K562 (cell line): ENCODE data around the gene KLK8. TPM values are rescaled to one million over a fixed set of nuclear protein-coding genes. Genes with fewer than 3 reads are reported as not detected.
A peak's percentile ranks its signal among the peaks of the same experiment; 100 is the strongest.

Source experiments
- CBX5 ChIP-seq: IDR thresholded peaks from 2 replicates; pipeline ENCODE4 v1.6.1; 2014; ENCODE audit warnings: low read depth, borderline replicate concordance
- CC2D1A ChIP-seq: fragments of 450-650 bp; IDR thresholded peaks from 2 replicates; pipeline ENCODE4 v1.6.1; 2017; ENCODE audit warnings: mild to moderate bottlenecking
- EHMT2 ChIP-seq: fragments of 450-650 bp; IDR thresholded peaks from 2 replicates; pipeline ENCODE4 v1.6.1; 2018; ENCODE audit warnings: antibody characterized with exemption
- ELF2 ChIP-seq: fragments of 250-450 bp; sonication (Bioruptor Pico); IDR thresholded peaks from 2 replicates; pipeline ENCODE4 v1.5.0; 2021; ENCODE audit warnings: mild to moderate bottlenecking
- EWSR1 ChIP-seq: fragments of 450-650 bp; IDR thresholded peaks from 2 replicates; pipeline ENCODE4 v1.6.1; 2018; ENCODE audit warnings: borderline replicate concordance, mild to moderate bottlenecking, low read depth, moderate library complexity; ENCODE audit not compliant: partially characterized antibody
- GTF2E2 ChIP-seq: fragments of 200-800 bp; sonication (Bioruptor generic); IDR thresholded peaks from 2 replicates; pipeline ENCODE4 v1.6.1; 2016; ENCODE audit warnings: missing genetic modification characterization, missing compliant biosample characterization
- HMG20B ChIP-seq: fragments of 250-450 bp; sonication (Bioruptor Pico); IDR thresholded peaks from 2 replicates; pipeline ENCODE4 v1.5.0; 2021; ENCODE audit warnings: mild to moderate bottlenecking
- MEIS2 ChIP-seq: fragments of 450-650 bp; IDR thresholded peaks from 2 replicates; pipeline ENCODE4 v1.6.1; 2014; ENCODE audit warnings: mild to moderate bottlenecking; ENCODE audit not compliant: partially characterized antibody
- PHF21A ChIP-seq: fragments of 450-650 bp; IDR thresholded peaks from 2 replicates; pipeline ENCODE4 v1.6.1; 2017; ENCODE audit warnings: low read depth, borderline replicate concordance
- PHTF2 ChIP-seq: fragments of 250-450 bp; sonication (Bioruptor Pico); IDR thresholded peaks from 2 replicates; pipeline ENCODE4 v1.5.0; 2021; ENCODE audit warnings: mild to moderate bottlenecking
- RAD51 ChIP-seq: fragments of 450-650 bp; IDR thresholded peaks from 2 replicates; pipeline ENCODE4 v1.7.1; 2016; ENCODE audit warnings: low read depth, mild to moderate bottlenecking, borderline replicate concordance
- SIN3B ChIP-seq: fragments of 450-650 bp; IDR thresholded peaks from 2 replicates; pipeline ENCODE4 v1.6.1; 2017; ENCODE audit warnings: low read depth, mild to moderate bottlenecking, moderate library complexity
- ZNF41 ChIP-seq: fragments of 250-450 bp; sonication (Bioruptor Pico); conservative IDR thresholded peaks from 2 replicates; pipeline ENCODE4 v1.4.0; 2020; ENCODE audit warnings: mild to moderate bottlenecking
- polyA plus RNA-seq, 8 experiments: library from polyadenylated mRNA; depleted of rRNA in 4 of 8; stranded (reverse) in 5 of 8; unstranded in 3 of 8; fragments of >200 nt; fragmentation: Nextera tagmentation in 2 of 8; fragmentation: Illumina TruSeq in 1 of 8; extraction: Ambion mirVana in 2 of 8; extraction: Trizol in 1 of 8; gene quantifications; 2 replicates each; pipeline versions ENCODE4 v1.2.1 to v1.2.3, GENCODE V29; 2011 to 2014; ENCODE audit warnings: inconsistent platforms in 1 of 8, missing spikeins in 1 of 8
- total RNA-seq, 7 experiments: library from RNA; depleted of rRNA in 6 of 7; stranded (reverse); fragments of >200 nt in 6 of 7; fragmentation: Illumina TruSeq in 2 of 7; extraction: Trizol in 2 of 7; gene quantifications; 2 replicates each; pipeline versions ENCODE4 v1.2.1 to v1.2.3, GENCODE V29; 2011 to 2021; ENCODE audit warnings: low replicate concordance in 1 of 7
- TF ChIP-seq, protein P1 (sequence below): fragments of 450-650 bp; IDR thresholded peaks from 2 replicates; pipeline ENCODE4 v1.6.1; 2018; ENCODE audit warnings: mild to moderate bottlenecking, low read depth; ENCODE audit not compliant: partially characterized antibody
- TF ChIP-seq, protein P2 (sequence below): fragments of 250-450 bp; sonication (Bioruptor Pico); IDR thresholded peaks from 2 replicates; pipeline ENCODE4 v1.4.0; 2020; ENCODE audit warnings: mild to moderate bottlenecking, moderate library complexity
- TF ChIP-seq, protein P3 (sequence below): fragments of 450-650 bp; IDR thresholded peaks from 2 replicates; pipeline ENCODE4 v1.6.1; 2016; ENCODE audit warnings: antibody characterized with exemption
- TF ChIP-seq, protein P4 (sequence below), 2 experiments: fragments of 450-650 bp in 1 of 2; sonication (generic) in 1 of 2; formaldehyde crosslinking in 1 of 2; IDR thresholded peaks in 1 of 2; conservative IDR thresholded peaks in 1 of 2; 2 replicates each; pipeline versions ENCODE4 v1.6.1 to v1.8.1; 2016 to 2023; ENCODE audit warnings: mild to moderate bottlenecking in 2 of 2, moderate library complexity in 2 of 2, inconsistent platforms in 1 of 2, missing genetic modification reagents in 1 of 2
- TF ChIP-seq, protein P5 (sequence below), 2 experiments: IDR thresholded peaks in 1 of 2; conservative IDR thresholded peaks in 1 of 2; 2 replicates each; pipeline ENCODE4 v1.6.1; 2016; ENCODE audit warnings: low read depth in 2 of 2, mild to moderate bottlenecking in 1 of 2, missing compliant biosample characterization in 1 of 2, missing genetic modification characterization in 1 of 2, moderate library complexity in 1 of 2

The KLK8 gene
- total and polyA plus RNA-seq, 9 of the 15 experiments (the other 6 are each of a cell fraction or from before 2014, with no cell fraction given) = 0.37 to 1.7 (median 0.76) TPM

DNA sequence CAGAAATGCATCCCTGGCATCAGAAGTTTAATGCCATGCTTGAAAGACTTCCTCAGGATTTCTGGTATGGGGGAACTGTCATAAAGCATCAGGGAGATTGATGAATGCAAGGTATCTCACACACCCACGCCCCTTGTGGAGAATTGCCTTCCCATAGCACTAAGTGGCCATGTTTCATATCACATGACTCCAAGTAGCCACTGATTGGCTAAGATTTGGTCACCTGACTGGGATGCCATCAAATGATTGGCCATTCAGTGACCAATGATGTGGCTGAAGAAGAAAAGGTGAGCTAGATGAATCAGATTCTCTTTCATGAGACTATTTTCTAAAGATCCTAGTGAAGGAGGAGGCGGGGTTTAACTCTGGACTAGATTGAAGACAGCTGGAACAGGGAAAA is 7.3 kb downstream of the KLK8 start (continued):
- TF ChIP-seq, protein P1, sequence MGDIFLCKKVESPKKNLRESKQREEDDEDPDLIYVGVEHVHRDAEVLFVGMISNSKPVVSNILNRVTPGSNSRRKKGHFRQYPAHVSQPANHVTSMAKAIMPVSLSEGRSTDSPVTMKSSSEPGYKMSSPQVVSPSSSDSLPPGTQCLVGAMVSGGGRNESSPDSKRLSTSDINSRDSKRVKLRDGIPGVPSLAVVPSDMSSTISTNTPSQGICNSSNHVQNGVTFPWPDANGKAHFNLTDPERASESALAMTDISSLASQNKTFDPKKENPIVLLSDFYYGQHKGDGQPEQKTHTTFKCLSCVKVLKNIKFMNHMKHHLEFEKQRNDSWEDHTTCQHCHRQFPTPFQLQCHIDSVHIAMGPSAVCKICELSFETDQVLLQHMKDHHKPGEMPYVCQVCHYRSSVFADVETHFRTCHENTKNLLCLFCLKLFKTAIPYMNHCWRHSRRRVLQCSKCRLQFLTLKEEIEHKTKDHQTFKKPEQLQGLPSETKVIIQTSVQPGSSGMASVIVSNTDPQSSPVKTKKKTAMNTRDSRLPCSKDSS = no peak
- 0 out of 2 replicates have a peak, but pooled peaks have one; percentile 12 for TF ChIP-seq SIN3B
- TF ChIP-seq HMG20B (CRISPR knock-in tag) = no peak
- TF ChIP-seq, protein P2, sequence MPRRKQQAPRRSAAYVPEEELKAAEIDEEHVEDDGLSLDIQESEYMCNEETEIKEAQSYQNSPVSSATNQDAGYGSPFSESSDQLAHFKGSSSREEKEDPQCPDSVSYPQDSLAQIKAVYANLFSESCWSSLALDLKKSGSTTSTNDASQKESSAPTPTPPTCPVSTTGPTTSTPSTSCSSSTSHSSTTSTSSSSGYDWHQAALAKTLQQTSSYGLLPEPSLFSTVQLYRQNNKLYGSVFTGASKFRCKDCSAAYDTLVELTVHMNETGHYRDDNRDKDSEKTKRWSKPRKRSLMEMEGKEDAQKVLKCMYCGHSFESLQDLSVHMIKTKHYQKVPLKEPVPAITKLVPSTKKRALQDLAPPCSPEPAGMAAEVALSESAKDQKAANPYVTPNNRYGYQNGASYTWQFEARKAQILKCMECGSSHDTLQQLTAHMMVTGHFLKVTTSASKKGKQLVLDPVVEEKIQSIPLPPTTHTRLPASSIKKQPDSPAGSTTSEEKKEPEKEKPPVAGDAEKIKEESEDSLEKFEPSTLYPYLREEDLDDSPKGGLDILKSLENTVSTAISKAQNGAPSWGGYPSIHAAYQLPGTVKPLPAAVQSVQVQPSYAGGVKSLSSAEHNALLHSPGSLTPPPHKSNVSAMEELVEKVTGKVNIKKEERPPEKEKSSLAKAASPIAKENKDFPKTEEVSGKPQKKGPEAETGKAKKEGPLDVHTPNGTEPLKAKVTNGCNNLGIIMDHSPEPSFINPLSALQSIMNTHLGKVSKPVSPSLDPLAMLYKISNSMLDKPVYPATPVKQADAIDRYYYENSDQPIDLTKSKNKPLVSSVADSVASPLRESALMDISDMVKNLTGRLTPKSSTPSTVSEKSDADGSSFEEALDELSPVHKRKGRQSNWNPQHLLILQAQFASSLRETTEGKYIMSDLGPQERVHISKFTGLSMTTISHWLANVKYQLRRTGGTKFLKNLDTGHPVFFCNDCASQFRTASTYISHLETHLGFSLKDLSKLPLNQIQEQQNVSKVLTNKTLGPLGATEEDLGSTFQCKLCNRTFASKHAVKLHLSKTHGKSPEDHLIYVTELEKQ (CRISPR knock-in tag) = no peak
- no peak for TF ChIP-seq PHF21A
- TF ChIP-seq EWSR1 = no peak
- TF ChIP-seq, protein P3, sequence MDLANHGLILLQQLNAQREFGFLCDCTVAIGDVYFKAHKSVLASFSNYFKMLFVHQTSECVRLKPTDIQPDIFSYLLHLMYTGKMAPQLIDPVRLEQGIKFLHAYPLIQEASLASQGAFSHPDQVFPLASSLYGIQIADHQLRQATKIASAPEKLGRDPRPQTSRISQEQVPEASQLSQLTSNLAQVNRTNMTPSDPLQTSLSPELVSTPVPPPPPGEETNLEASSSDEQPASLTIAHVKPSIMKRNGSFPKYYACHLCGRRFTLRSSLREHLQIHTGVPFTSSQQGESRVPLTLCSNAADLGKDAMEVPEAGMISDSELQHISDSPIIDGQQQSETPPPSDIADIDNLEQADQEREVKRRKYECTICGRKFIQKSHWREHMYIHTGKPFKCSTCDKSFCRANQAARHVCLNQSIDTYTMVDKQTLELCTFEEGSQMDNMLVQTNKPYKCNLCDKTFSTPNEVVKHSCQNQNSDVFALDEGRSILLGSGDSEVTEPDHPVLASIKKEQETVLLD = no peak
- peak; percentile 29; the same call in 1 of the 2 replicates for TF ChIP-seq EHMT2
- no peak for TF ChIP-seq ZNF41 (CRISPR knock-in tag)
- peak; percentile 48 for TF ChIP-seq MEIS2
- TF ChIP-seq PHTF2 = no peak
- TF ChIP-seq, protein P4, sequence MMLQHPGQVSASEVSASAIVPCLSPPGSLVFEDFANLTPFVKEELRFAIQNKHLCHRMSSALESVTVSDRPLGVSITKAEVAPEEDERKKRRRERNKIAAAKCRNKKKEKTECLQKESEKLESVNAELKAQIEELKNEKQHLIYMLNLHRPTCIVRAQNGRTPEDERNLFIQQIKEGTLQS (IDR thresholded peaks at IDR 0.05) = 0 out of 2 replicates have a peak, but pooled peaks have one; percentile 11
- TF ChIP-seq, protein P4 (CRISPR knock-in tag; conservative IDR thresholded peaks at IDR 0.05) = no peak
- TF ChIP-seq RAD51 = peak; percentile 96
- TF ChIP-seq, protein P5, sequence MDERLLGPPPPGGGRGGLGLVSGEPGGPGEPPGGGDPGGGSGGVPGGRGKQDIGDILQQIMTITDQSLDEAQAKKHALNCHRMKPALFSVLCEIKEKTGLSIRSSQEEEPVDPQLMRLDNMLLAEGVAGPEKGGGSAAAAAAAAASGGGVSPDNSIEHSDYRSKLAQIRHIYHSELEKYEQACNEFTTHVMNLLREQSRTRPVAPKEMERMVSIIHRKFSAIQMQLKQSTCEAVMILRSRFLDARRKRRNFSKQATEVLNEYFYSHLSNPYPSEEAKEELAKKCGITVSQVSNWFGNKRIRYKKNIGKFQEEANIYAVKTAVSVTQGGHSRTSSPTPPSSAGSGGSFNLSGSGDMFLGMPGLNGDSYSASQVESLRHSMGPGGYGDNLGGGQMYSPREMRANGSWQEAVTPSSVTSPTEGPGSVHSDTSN (CRISPR knock-in tag; IDR thresholded peaks at IDR 0.05; ENCODE audit: low read depth) = no peak
- TF ChIP-seq, protein P5 (tag; conservative IDR thresholded peaks at IDR 0.05; ENCODE audit: low read depth) = 0 out of 2 replicates have a peak, but pooled peaks have one; percentile 33
- TF ChIP-seq CBX5 = no peak
- no peak for TF ChIP-seq GTF2E2
- 0 out of 2 replicates have a peak, but pooled peaks have one; percentile 42 for TF ChIP-seq CC2D1A
- TF ChIP-seq ELF2 (CRISPR knock-in tag) = no peak
